Small intestine (tissue), 7 donors: ENCODE measurements around the gene USP12. TPM values are rescaled to one million over a fixed set of nuclear protein-coding genes. Genes with fewer than 3 reads are reported as not detected.

ENCODE experiments used
- DNase-seq, 2 donors: peaks; one replicate each; pipeline versions ENCODE4 v3.0.0 to v3.0.0-alpha.2; 2013
- FAIRE-seq: peaks from 2 replicates; lab custom pipeline; 2012; peaks lifted over from hg19 to GRCh38; lab: Jason Lieb, UNC
- H3K27ac ChIP-seq, 3 donors: one replicate each; pipeline ENCODE4 v1.5.1; 2013; ENCODE audit warnings: low read length in 2 of 3, mild to moderate bottlenecking in 2 of 3, control low read depth in 1 of 3, inconsistent platforms in 1 of 3, low read depth in 1 of 3, moderate library complexity in 1 of 3
- H3K27me3 ChIP-seq, 3 donors: one replicate each; pipeline ENCODE4 v1.6.1; 2013; ENCODE audit warnings: low read length in 3 of 3, inconsistent platforms in 1 of 3; ENCODE audit not compliant: control insufficient read depth in 3 of 3, insufficient read depth in 3 of 3
- H3K36me3 ChIP-seq, 3 donors: one replicate each; pipeline ENCODE4 v1.6.1; 2013; ENCODE audit warnings: low read length in 3 of 3, inconsistent platforms in 1 of 3, low read depth in 1 of 3, mild to moderate bottlenecking in 1 of 3, moderate library complexity in 1 of 3; ENCODE audit not compliant: control insufficient read depth in 3 of 3, insufficient read depth in 2 of 3
- H3K4me1 ChIP-seq, 3 donors: one replicate each; pipeline ENCODE4 v1.6.1; 2013; ENCODE audit warnings: low read length in 2 of 3, inconsistent platforms in 1 of 3, low read depth in 1 of 3, mild to moderate bottlenecking in 1 of 3, moderate library complexity in 1 of 3; ENCODE audit not compliant: control insufficient read depth in 3 of 3, insufficient read depth in 2 of 3
- H3K4me3 ChIP-seq, 3 donors: one replicate each; pipeline ENCODE4 v1.5.1; 2013; ENCODE audit warnings: low read length in 3 of 3, control low read depth in 1 of 3, inconsistent platforms in 1 of 3, low read depth in 1 of 3, mild to moderate bottlenecking in 1 of 3, moderate library complexity in 1 of 3
- H3K9me3 ChIP-seq, 2 donors: one replicate each; pipeline ENCODE4 v1.6.1; 2013; ENCODE audit warnings: low read depth in 1 of 2, low read length in 1 of 2; ENCODE audit not compliant: control insufficient read depth in 2 of 2, insufficient read depth in 1 of 2
- WGBS, 3 donors: extraction: QIAGEN DNeasy Blood & Tissue Kit; methylation state at CpG; one replicate each; pipeline ENCODE4 v1.1.7; 2013; 5-methylcytosine and 5-hydroxymethylcytosine counted together
- polyA plus RNA-seq, 4 donors: library from polyadenylated mRNA; stranded (reverse) in 3 of 4; unstranded in 1 of 4; fragments of 200-250 nt in 3 of 4; fragments of 120-200 nt in 1 of 4; gene quantifications; one replicate each; pipeline versions ENCODE4 v1.2.1 to v1.2.3, GENCODE V29; 2013
- donor health status: healthy with polysubstance abuse.
- donor health status: control.
- donor health status: control.
- donor health status: Bipolar disorder and iron deficiency.
- donor health status: healthy.

Gene USP12
- polyA plus RNA-seq, 4 donors: 12.3 to 45.6 (median 20.7) TPM

- DNase-seq (no peak), FAIRE-seq (no peak)
- 91 to 95% (median 93%) methylated on average over 5 of the region's 5 CpGs for WGBS, 3 donors
- Histone ChIP-seq H3K36me3 (peaks cover 0 to 11% (median 8%) of the 10 kb centered on the region in 3 donors), H3K4me1 (peaks cover 0 to 2% (median 1%) of the 10 kb centered on the region in 3 donors), H3K27me3 (no peaks in the 10 kb centered on the region), H3K27ac (no peak overlapping the region), H3K9me3 (no peaks in the 10 kb centered on the region), H3K4me3 (no peak overlapping the region)
These were observed 65.5 kb downstream of the USP12 start for GRCh38 chr13:27106144-27106543.

GRCh38 chr13:27104606-27105005 is 67.0 kb downstream of the USP12 start:
- DNase-seq: no peak
- FAIRE-seq: no peak
- Histone ChIP-seq H3K4me3 (no peak overlapping the region), H3K9me3 (no peaks in the 10 kb centered on the region), H3K27ac (no peak overlapping the region), H3K36me3 (peaks cover 0 to 14% (median 14%) of the 10 kb centered on the region in 3 donors), H3K4me1 (no peaks in the 10 kb centered on the region), H3K27me3 (no peaks in the 10 kb centered on the region)
- WGBS, 3 donors: 56 to 73% (median 62%) methylated on average over 4 of the region's 4 CpGs

DNA sequence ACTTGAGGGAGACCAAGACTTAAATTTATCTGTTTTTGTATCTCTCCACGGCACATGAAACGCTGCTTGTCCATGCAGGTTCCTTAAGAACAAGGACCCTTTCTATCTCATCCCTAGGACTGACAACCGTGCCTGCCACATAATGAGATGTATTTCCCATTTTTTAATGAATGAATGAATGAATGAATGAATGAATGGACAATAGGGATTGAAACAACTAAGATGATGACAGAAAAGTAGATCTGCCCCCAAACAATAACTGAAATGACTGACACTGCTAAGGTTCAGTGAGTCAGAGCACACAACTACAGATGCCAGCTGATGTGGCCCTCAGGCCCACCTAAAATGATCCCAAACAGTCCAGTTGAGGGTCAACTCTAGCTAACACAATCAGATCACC is 69.8 kb downstream of the USP12 start:
- Histone ChIP-seq H3K27me3 (no peaks in the 10 kb centered on the region), H3K36me3 (peaks cover 0 to 16% (median 14%) of the 10 kb centered on the region in 3 donors), H3K4me1 (no peaks in the 10 kb centered on the region), H3K4me3 (no peak overlapping the region), H3K9me3 (no peaks in the 10 kb centered on the region), H3K27ac (no peak overlapping the region)
- no peak for DNase-seq
- FAIRE-seq: no peak
- WGBS, 3 donors: 98 to 99% (median 98%) methylated on average over 3 of the region's 3 CpGs

GRCh38 chr13:27101289-27101688 is 70.3 kb downstream of the USP12 start:
- no peak for DNase-seq
- H3K4me3 ChIP-seq: no peak overlapping the region
- no peak for FAIRE-seq

GRCh38 chr13:27097691-27098090 is 73.9 kb downstream of the USP12 start:
- Histone ChIP-seq H3K4me3 (no peak overlapping the region), H3K27me3 (no peaks in the 10 kb centered on the region), H3K27ac (no peak overlapping the region), H3K9me3 (no peaks in the 10 kb centered on the region), H3K36me3 (peaks cover 3 to 23% (median 15%) of the 10 kb centered on the region in 3 donors), H3K4me1 (no peaks in the 10 kb centered on the region)
- DNase-seq (no peak), FAIRE-seq (no peak)

More at GRCh38 chr13:27101289-27101688, 70.3 kb downstream of the USP12 start:
- H3K36me3 ChIP-seq: peaks cover 0 to 16% (median 14%) of the 10 kb centered on the region in 3 donors
- no peak overlapping the region for H3K27ac ChIP-seq
- 95 to 100% (median 97%) methylated on average over 1 of the region's 1 CpG for WGBS, 3 donors
- no peaks in the 10 kb centered on the region for H3K27me3 ChIP-seq
- no peaks in the 10 kb centered on the region for H3K9me3 ChIP-seq
- H3K4me1 ChIP-seq: no peaks in the 10 kb centered on the region

- Histone ChIP-seq H3K4me3 (no peak overlapping the region), H3K4me1 (no peaks in the 10 kb centered on the region), H3K27me3 (no peaks in the 10 kb centered on the region), H3K27ac (no peak overlapping the region), H3K9me3 (no peaks in the 10 kb centered on the region), H3K36me3 (peaks cover 9 to 20% (median 11%) of the 10 kb centered on the region in 3 donors)
- 90 to 96% (median 96%) methylated on average over 4 of the region's 4 CpGs for WGBS, 3 donors
- FAIRE-seq: no peak
- no peak for DNase-seq
These were observed 80.2 kb downstream of the USP12 start for GRCh38 chr13:27091451-27091850.

GRCh38 chr13:27088619-27089018 is 83.0 kb downstream of the USP12 start:
- DNase-seq (no peak), FAIRE-seq (no peak)
- Histone ChIP-seq H3K36me3 (peaks cover under 1 to 16% (median 8%) of the 10 kb centered on the region in 3 donors), H3K27ac (no peak overlapping the region), H3K4me3 (no peak overlapping the region), H3K27me3 (no peaks in the 10 kb centered on the region), H3K4me1 (no peaks in the 10 kb centered on the region), H3K9me3 (no peaks in the 10 kb centered on the region)
- WGBS, 3 donors: 85 to 88% (median 86%) methylated on average over 3 of the region's 3 CpGs

DNA sequence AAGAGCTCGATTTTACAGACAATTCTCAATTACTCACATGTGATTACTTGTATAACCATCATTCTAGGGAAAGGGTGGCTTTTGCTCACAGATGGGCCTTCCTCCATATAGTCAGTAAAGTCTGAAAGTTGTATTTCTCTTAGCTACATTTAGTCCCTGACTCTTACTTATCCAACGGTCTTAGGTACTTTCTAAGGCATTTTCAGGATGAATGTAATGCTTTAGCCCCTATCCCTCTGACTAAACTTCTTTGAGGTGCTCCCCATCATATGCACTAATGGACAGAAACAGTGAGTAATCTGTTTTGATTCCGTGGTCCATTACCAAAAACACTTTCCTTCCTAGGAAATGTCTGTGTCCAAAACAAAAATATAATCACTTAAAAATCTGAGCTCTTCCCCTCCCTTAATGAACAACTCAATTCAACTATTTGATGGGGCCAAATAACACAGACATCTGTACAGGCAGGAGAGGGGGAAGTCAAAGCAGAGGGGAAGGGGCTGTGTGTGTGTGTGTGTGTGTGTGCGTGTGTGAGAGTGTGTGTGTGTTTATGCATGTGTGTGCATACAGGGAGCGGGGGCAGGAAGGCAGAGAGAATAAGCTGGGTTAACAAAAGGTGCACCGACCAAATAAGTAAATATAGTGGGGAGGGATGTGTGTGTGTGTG is 84.9 kb downstream of the USP12 start:
- Histone ChIP-seq H3K4me1 (no peaks in the 10 kb centered on the region), H3K27ac (no peak overlapping the region), H3K36me3 (peaks cover 0 to 14% (median 8%) of the 10 kb centered on the region in 3 donors), H3K9me3 (no peaks in the 10 kb centered on the region), H3K4me3 (no peak overlapping the region), H3K27me3 (no peaks in the 10 kb centered on the region)
- no peak for DNase-seq
- FAIRE-seq: no peak
- 73 to 84% (median 79%) methylated on average over 6 of the region's 6 CpGs for WGBS, 3 donors

GRCh38 chr13:27083183-27083582 is 88.4 kb downstream of the USP12 start:
- Histone ChIP-seq H3K4me3 (no peak overlapping the region), H3K27ac (no peak overlapping the region), H3K9me3 (no peaks in the 10 kb centered on the region), H3K27me3 (no peaks in the 10 kb centered on the region), H3K36me3 (peaks cover 0 to 17% (median 3%) of the 10 kb centered on the region in 3 donors), H3K4me1 (no peaks in the 10 kb centered on the region)
- FAIRE-seq (no peak), DNase-seq (no peak)
- 82 to 94% (median 88%) methylated on average over 4 of the region's 4 CpGs for WGBS, 3 donors
